PC-3 (cell line): ENCODE measurements around the gene TSPYL2. TPM values are rescaled to one million over a fixed set of nuclear protein-coding genes. Genes with fewer than 3 reads are reported as not detected.
A peak's percentile ranks its signal among the peaks of the same experiment; 100 is the strongest.

Experiments
- ATAC-seq: fragments of 200-7000 bp; cut with Tn5 transposase; 2 replicates; pipeline ENCODE4 v1.9.1; 2020; ENCODE audit warnings: mild to moderate bottlenecking, moderate library complexity
- BruUV-seq: library from RNA; stranded (reverse); fragments of 400-500 nt; replicated peaks from 2 replicates; lab custom pipeline; 2021; lab: Mats Ljungman, UMichigan
- CTCF ChIA-PET: fragments of 300-600 bp; sonication (Branson Sonifier 250); formaldehyde crosslinking; loops from one replicate; lab custom pipeline; 2022; ENCODE audit warnings: antibody characterized with exemption; lab: Charles Lee
- POLR2A ChIA-PET: fragments of 300-600 bp; sonication (Branson Sonifier 250); formaldehyde crosslinking; loops from one replicate; lab custom pipeline; 2022; ENCODE audit warnings: antibody characterized with exemption; ENCODE audit not compliant: unreplicated experiment; lab: Charles Lee
- DNase-seq: peaks from one replicate; pipeline ENCODE4 v3.0.0-alpha.2; 2015
- H2AFZ ChIP-seq: fragments of 300-600 bp; sonication (generic); 2 replicates; pipeline ENCODE4 v1.6.0; 2016; ENCODE audit warnings: antibody characterized with exemption, low read length
- H3F3A ChIP-seq: fragments of 300-600 bp; sonication (generic); one replicate; pipeline ENCODE4 v1.6.0; 2017; ENCODE audit warnings: antibody characterized with exemption, low read length, control low read depth, mild to moderate bottlenecking; ENCODE audit not compliant: unreplicated experiment
- H3K27ac ChIP-seq: fragments of 300-600 bp; sonication (generic); 2 replicates; pipeline ENCODE4 v1.5.1; 2016; ENCODE audit warnings: mild to moderate bottlenecking, low read length
- H3K27me3 ChIP-seq: fragments of 300-600 bp; sonication (generic); 2 replicates; pipeline ENCODE4 v1.6.1; 2016; ENCODE audit warnings: low read length, mixed read lengths
- H3K36me3 ChIP-seq: fragments of 300-600 bp; sonication (generic); 2 replicates; pipeline ENCODE4 v1.6.1; 2016; ENCODE audit warnings: low read depth, mixed run types, low read length, mixed read lengths
- H3K4me1 ChIP-seq: fragments of 300-600 bp; sonication (generic); 2 replicates; pipeline ENCODE4 v1.5.1; 2016; ENCODE audit warnings: low read length; ENCODE audit not compliant: insufficient read depth
- H3K4me2 ChIP-seq: fragments of 300-600 bp; sonication (generic); 2 replicates; pipeline ENCODE4 v1.6.0; 2016; ENCODE audit warnings: low read length
- H3K4me3 ChIP-seq: fragments of 300-600 bp; sonication (generic); 2 replicates; pipeline ENCODE4 v1.5.1; 2016; ENCODE audit warnings: mild to moderate bottlenecking, low read length, mixed read lengths
- H3K79me2 ChIP-seq: fragments of 300-600 bp; sonication (generic); 2 replicates; pipeline ENCODE4 v1.6.1; 2017; ENCODE audit warnings: low read length, mixed read lengths
- H3K9ac ChIP-seq: fragments of 300-600 bp; sonication (generic); 2 replicates; pipeline ENCODE4 v1.6.0; 2016; ENCODE audit warnings: mild to moderate bottlenecking, low read length
- H3K9me2 ChIP-seq: fragments of 300-600 bp; sonication (generic); replicated peaks from 2 replicates; pipeline ENCODE4 v1.6.1; 2016; ENCODE audit warnings: mixed run types, low read length, mixed read lengths
- H3K9me3 ChIP-seq: fragments of 300-600 bp; sonication (generic); 2 replicates; pipeline ENCODE4 v1.6.1; 2016; ENCODE audit warnings: low read length, mixed read lengths
- H4K20me1 ChIP-seq: fragments of 300-600 bp; sonication (generic); 2 replicates; pipeline ENCODE4 v1.6.1; 2016; ENCODE audit warnings: low read length, mixed read lengths
- EZH2 ChIP-seq: fragments of 300-600 bp; sonication (generic); IDR thresholded peaks from one replicate; pipeline ENCODE4 v1.6.1; 2017; ENCODE audit warnings: antibody characterized with exemption, mild to moderate bottlenecking, low read length; ENCODE audit not compliant: unreplicated experiment
- EZH2phosphoT487 ChIP-seq: fragments of 300-600 bp; sonication (generic); IDR thresholded peaks from 2 replicates; pipeline ENCODE4 v1.6.1; 2018; ENCODE audit warnings: mild to moderate bottlenecking, antibody characterized with exemption, low read length, borderline replicate concordance
- intact Hi-C: fragments of 100-400 bp; cut with micrococcal nuclease; formaldehyde crosslinking; loops from 2 replicates; pipeline ENCODE4 v1.9.0; 2023
- total RNA-seq: library from RNA; depleted of rRNA; stranded (reverse); fragments of >200 nt; gene quantifications from 2 replicates; pipeline ENCODE4 v1.2.3, GENCODE V29; 2014
- TF ChIP-seq, protein P1 (sequence below): fragments of 300-600 bp; sonication (generic); conservative IDR thresholded peaks from 2 replicates; pipeline ENCODE4 v1.5.1; 2017; ENCODE audit warnings: antibody characterized with exemption, low read depth, mild to moderate bottlenecking, low read length

TSPYL2 gene
- total RNA-seq, 1 experiment from 2014 or later: 22.4 TPM

DNA sequence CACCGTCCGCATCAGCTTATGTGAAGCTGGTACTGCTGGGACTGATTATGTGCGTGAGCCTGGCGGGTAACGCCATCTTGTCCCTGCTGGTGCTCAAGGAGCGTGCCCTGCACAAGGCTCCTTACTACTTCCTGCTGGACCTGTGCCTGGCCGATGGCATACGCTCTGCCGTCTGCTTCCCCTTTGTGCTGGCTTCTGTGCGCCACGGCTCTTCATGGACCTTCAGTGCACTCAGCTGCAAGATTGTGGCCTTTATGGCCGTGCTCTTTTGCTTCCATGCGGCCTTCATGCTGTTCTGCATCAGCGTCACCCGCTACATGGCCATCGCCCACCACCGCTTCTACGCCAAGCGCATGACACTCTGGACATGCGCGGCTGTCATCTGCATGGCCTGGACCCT lies 5.5 kb upstream of the TSPYL2 start:
- H3K4me3 ChIP-seq: no peak overlapping the region
- H3K4me2 ChIP-seq: no peak overlapping the region
- no peaks in the 10 kb centered on the region for H3K36me3 ChIP-seq
- no peaks in the 10 kb centered on the region for H3F3A ChIP-seq
- ChIA-PET POLR2A (no interaction called here), CTCF (no interaction called here)
- no peaks in the 10 kb centered on the region for H3K27me3 ChIP-seq
- no TSS peak for BruUV-seq
- no peaks in the 10 kb centered on the region for H3K9me3 ChIP-seq
- no peak overlapping the region for H3K9ac ChIP-seq
- intact Hi-C loops: no loop called here
- no peak overlapping the region for H2AFZ ChIP-seq
- ATAC-seq: no peak
- no peak overlapping the region for H3K27ac ChIP-seq
- no peaks in the 10 kb centered on the region for H3K79me2 ChIP-seq
- no peak for DNase-seq
- no peaks in the 10 kb centered on the region for H4K20me1 ChIP-seq
- H3K4me1 ChIP-seq: peaks cover 7% of the 10 kb centered on the region; the same call in 1 of the 2 replicates
- TF ChIP-seq EZH2 (no peak), EZH2phosphoT487 (no peak)
- TF ChIP-seq, protein P1, sequence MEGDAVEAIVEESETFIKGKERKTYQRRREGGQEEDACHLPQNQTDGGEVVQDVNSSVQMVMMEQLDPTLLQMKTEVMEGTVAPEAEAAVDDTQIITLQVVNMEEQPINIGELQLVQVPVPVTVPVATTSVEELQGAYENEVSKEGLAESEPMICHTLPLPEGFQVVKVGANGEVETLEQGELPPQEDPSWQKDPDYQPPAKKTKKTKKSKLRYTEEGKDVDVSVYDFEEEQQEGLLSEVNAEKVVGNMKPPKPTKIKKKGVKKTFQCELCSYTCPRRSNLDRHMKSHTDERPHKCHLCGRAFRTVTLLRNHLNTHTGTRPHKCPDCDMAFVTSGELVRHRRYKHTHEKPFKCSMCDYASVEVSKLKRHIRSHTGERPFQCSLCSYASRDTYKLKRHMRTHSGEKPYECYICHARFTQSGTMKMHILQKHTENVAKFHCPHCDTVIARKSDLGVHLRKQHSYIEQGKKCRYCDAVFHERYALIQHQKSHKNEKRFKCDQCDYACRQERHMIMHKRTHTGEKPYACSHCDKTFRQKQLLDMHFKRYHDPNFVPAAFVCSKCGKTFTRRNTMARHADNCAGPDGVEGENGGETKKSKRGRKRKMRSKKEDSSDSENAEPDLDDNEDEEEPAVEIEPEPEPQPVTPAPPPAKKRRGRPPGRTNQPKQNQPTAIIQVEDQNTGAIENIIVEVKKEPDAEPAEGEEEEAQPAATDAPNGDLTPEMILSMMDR: no peak
- H3K9me2 ChIP-seq: no peaks in the 10 kb centered on the region

DNA sequence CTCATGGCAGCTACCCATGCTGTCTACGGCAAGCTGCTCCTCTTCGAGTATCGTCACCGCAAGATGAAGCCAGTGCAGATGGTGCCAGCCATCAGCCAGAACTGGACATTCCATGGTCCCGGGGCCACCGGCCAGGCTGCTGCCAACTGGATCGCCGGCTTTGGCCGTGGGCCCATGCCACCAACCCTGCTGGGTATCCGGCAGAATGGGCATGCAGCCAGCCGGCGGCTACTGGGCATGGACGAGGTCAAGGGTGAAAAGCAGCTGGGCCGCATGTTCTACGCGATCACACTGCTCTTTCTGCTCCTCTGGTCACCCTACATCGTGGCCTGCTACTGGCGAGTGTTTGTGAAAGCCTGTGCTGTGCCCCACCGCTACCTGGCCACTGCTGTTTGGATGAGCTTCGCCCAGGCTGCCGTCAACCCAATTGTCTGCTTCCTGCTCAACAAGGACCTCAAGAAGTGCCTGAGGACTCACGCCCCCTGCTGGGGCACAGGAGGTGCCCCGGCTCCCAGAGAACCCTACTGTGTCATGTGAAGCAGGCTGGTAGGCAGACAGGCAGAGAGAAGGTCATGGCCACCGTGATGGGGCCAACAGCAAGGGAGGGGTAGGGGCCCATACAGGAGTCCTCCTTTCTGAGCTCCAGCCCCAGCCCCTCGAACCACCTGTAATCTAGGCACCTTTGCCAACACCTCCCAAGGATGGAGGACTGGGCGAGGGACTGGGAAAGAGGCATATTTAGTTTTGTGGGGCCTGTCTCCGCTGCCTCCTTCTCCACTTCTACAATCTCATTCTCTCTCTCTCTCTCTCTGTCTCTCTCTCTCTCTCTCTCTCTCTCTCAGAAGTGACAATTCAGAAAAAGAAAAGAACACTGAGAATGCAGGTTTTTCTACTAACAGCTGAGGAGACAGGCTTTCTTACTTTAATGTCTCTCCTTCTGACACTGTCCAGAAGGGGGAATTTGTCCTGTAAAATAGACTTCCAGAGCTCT lies 4.7 kb upstream of the TSPYL2 start:
- Histone ChIP-seq H4K20me1 (peaks cover under 1% of the 10 kb centered on the region), H3K9me3 (no peaks in the 10 kb centered on the region)
- intact Hi-C loops: no loop called here

More for the DNA sequence above, 4.7 kb upstream of the TSPYL2 start:
- ChIA-PET POLR2A (no interaction called here), CTCF (no interaction called here)
- no peak overlapping the region for H3K27ac ChIP-seq
- ATAC-seq: no peak
- no TSS peak for BruUV-seq
- no peaks in the 10 kb centered on the region for H3F3A ChIP-seq
- no peak for DNase-seq
- H3K79me2 ChIP-seq: peaks cover 2% of the 10 kb centered on the region
- no peak overlapping the region for H3K9ac ChIP-seq
- H3K36me3 ChIP-seq: no peaks in the 10 kb centered on the region
- no peak overlapping the region for H3K4me3 ChIP-seq
- H3K9me2 ChIP-seq: no peaks in the 10 kb centered on the region
- H3K4me1 ChIP-seq: peaks cover 2% of the 10 kb centered on the region; the same call in 1 of the 2 replicates
- TF ChIP-seq EZH2: no peak
- no peak for TF ChIP-seq EZH2phosphoT487
- TF ChIP-seq, protein P1: peak; percentile 23; the same call in 1 of the 2 replicates
- no peak overlapping the region for H2AFZ ChIP-seq
- H3K4me2 ChIP-seq: no peak overlapping the region
- H3K27me3 ChIP-seq: no peaks in the 10 kb centered on the region
